K562 (cell line): ENCODE results near the gene ADRB2. TPM values are rescaled to one million over a fixed set of nuclear protein-coding genes. Genes with fewer than 3 reads are reported as not detected.

Source experiments
- BHLHE40 ChIP-seq: IDR thresholded peaks from 2 replicates; pipeline ENCODE4 v1.6.1; 2011; ENCODE audit warnings: low read length, improper control_type of control experiment
- CBX3 ChIP-seq, 2 experiments: IDR thresholded peaks; 1 replicate in 1 of 2; 2 replicates in 1 of 2; pipeline ENCODE4 v1.6.1; 2012; ENCODE audit warnings: inconsistent platforms in 2 of 2, low read length in 2 of 2, borderline replicate concordance in 1 of 2, control low read depth in 1 of 2
- HNRNPLL ChIP-seq: fragments of 200-400 bp; formaldehyde crosslinking; IDR thresholded peaks from 2 replicates; pipeline ENCODE4 v1.6.1; 2017; ENCODE audit warnings: low read length, low read depth, mild to moderate bottlenecking; ENCODE audit not compliant: poor library complexity, severe bottlenecking
- KLF13 ChIP-seq: fragments of 450-650 bp; IDR thresholded peaks from 2 replicates; pipeline ENCODE4 v1.6.1; 2016; ENCODE audit warnings: missing genetic modification characterization, low read depth, mild to moderate bottlenecking, missing compliant biosample characterization, moderate library complexity, borderline replicate concordance
- MED1 ChIP-seq: sonication (generic); formaldehyde crosslinking; IDR thresholded peaks from 2 replicates; pipeline ENCODE4 v1.8.1; 2023; ENCODE audit warnings: missing genetic modification reagents, borderline replicate concordance
- MLX ChIP-seq, 2 experiments: fragments of 450-650 bp in 1 of 2; sonication (generic) in 1 of 2; formaldehyde crosslinking; conservative IDR thresholded peaks; 2 replicates each; pipeline versions ENCODE4 v1.4.0 to v1.8.1; 2020 to 2022; ENCODE audit warnings: mild to moderate bottlenecking in 1 of 2, missing genetic modification reagents in 1 of 2
- OTX1 ChIP-seq: fragments of 450-650 bp; formaldehyde crosslinking; IDR thresholded peaks from 2 replicates; pipeline ENCODE4 v1.4.0; 2022; ENCODE audit warnings: mild to moderate bottlenecking
- RBM14 ChIP-seq: fragments of 200-400 bp; formaldehyde crosslinking; IDR thresholded peaks from 2 replicates; pipeline ENCODE4 v1.6.1; 2018; ENCODE audit warnings: low read depth, mild to moderate bottlenecking, low read length, moderate library complexity, borderline replicate concordance; ENCODE audit not compliant: insufficient read depth
- REST ChIP-seq, 2 experiments: fragments of 450-650 bp; formaldehyde crosslinking in 1 of 2; IDR thresholded peaks; 2 replicates each; pipeline versions ENCODE4 v1.4.0 to v1.6.1; 2014 to 2020; ENCODE audit warnings: mild to moderate bottlenecking in 2 of 2, borderline replicate concordance in 1 of 2, low read depth in 1 of 2
- SIN3B ChIP-seq: fragments of 450-650 bp; IDR thresholded peaks from 2 replicates; pipeline ENCODE4 v1.6.1; 2017; ENCODE audit warnings: low read depth, mild to moderate bottlenecking, moderate library complexity
- ZKSCAN8 ChIP-seq: fragments of 200-800 bp; sonication (Bioruptor generic); IDR thresholded peaks from 2 replicates; pipeline ENCODE4 v1.6.1; 2016; ENCODE audit warnings: missing genetic modification characterization, missing compliant biosample characterization
- ZNF197 ChIP-seq: fragments of 200-800 bp; sonication (Bioruptor generic); IDR thresholded peaks from 2 replicates; pipeline ENCODE4 v1.6.1; 2016; ENCODE audit warnings: low read depth, missing genetic modification characterization, missing compliant biosample characterization
- ZNF785 ChIP-seq: fragments of 250-450 bp; sonication (Bioruptor Pico); IDR thresholded peaks from 2 replicates; pipeline ENCODE4 v1.4.0; 2020; ENCODE audit warnings: mild to moderate bottlenecking
- polyA plus RNA-seq, 8 experiments: library from polyadenylated mRNA; depleted of rRNA in 4 of 8; stranded (reverse) in 5 of 8; unstranded in 3 of 8; fragments of >200 nt; fragmentation: Nextera tagmentation in 2 of 8; fragmentation: Illumina TruSeq in 1 of 8; extraction: Ambion mirVana in 2 of 8; extraction: Trizol in 1 of 8; gene quantifications; 2 replicates each; pipeline versions ENCODE4 v1.2.1 to v1.2.3, GENCODE V29; 2011 to 2014; ENCODE audit warnings: inconsistent platforms in 1 of 8, missing spikeins in 1 of 8
- total RNA-seq, 7 experiments: library from RNA; depleted of rRNA in 6 of 7; stranded (reverse); fragments of >200 nt in 6 of 7; fragmentation: Illumina TruSeq in 2 of 7; extraction: Trizol in 2 of 7; gene quantifications; 2 replicates each; pipeline versions ENCODE4 v1.2.1 to v1.2.3, GENCODE V29; 2011 to 2021; ENCODE audit warnings: low replicate concordance in 1 of 7

ADRB2 gene
- total and polyA plus RNA-seq, 9 of the 15 experiments (the other 6 are each of a cell fraction or from before 2014, with no cell fraction given): 0.01 to 0.18 (median 0.04) TPM; not detected in 2

GRCh38 chr5:148873120-148873519, 46.7 kb downstream of the ADRB2 start (continued):
- TF ChIP-seq ZNF197 (CRISPR knock-in tag) (no peak), OTX1 (CRISPR knock-in tag) (no peak), MED1 (CRISPR knock-in tag) (no peak), HNRNPLL (no peak), BHLHE40 (no peak), KLF13 (tag) (no peak), RBM14 (no peak), MLX (CRISPR knock-in tag; conservative IDR thresholded peaks at IDR 0.05) (no peak), ZKSCAN8 (CRISPR knock-in tag) (no peak), CBX3 (IDR thresholded peaks at IDR 0.05; ENCODE audit: borderline replicate concordance in 1 of 2, low read length in 2 of 2) (no peak), ZNF785 (no peak), SIN3B (no peak), REST (IDR thresholded peaks at IDR 0.05; ENCODE audit: borderline replicate concordance) (no peak), REST (CRISPR knock-in tag; IDR thresholded peaks at IDR 0.05; ENCODE audit: low read depth) (no peak)
- TF ChIP-seq, all 486 proteins: peak for 0
